GM06990 (cell line): ENCODE data around the gene GALNT4.

Experiments
- DNase-seq: peaks from one replicate; pipeline ENCODE4 v3.0.0-alpha.2; 2011; ENCODE audit not compliant: insufficient read length; ENCODE audit errors: extremely low read depth
- H3K27me3 ChIP-seq: replicated peaks from 2 replicates; pipeline ENCODE4 v1.6.0; 2011; ENCODE audit warnings: low read length; ENCODE audit not compliant: control insufficient read depth, insufficient read depth
- H3K36me3 ChIP-seq: 2 replicates; pipeline ENCODE4 v1.5.1; 2011; ENCODE audit warnings: low read length; ENCODE audit not compliant: control insufficient read depth, insufficient read depth
- H3K4me3 ChIP-seq: replicated peaks from 2 replicates; pipeline ENCODE4 v1.5.1; 2011; ENCODE audit warnings: low read depth, mild to moderate bottlenecking, control low read depth, low read length
- TF ChIP-seq, protein P1 (sequence below): IDR thresholded peaks from 2 replicates; pipeline ENCODE4 v1.5.1; 2011; ENCODE audit warnings: low read length, control low read depth, mild to moderate bottlenecking, inconsistent platforms; ENCODE audit not compliant: insufficient read depth, poor library complexity, severe bottlenecking

GALNT4 gene

DNA sequence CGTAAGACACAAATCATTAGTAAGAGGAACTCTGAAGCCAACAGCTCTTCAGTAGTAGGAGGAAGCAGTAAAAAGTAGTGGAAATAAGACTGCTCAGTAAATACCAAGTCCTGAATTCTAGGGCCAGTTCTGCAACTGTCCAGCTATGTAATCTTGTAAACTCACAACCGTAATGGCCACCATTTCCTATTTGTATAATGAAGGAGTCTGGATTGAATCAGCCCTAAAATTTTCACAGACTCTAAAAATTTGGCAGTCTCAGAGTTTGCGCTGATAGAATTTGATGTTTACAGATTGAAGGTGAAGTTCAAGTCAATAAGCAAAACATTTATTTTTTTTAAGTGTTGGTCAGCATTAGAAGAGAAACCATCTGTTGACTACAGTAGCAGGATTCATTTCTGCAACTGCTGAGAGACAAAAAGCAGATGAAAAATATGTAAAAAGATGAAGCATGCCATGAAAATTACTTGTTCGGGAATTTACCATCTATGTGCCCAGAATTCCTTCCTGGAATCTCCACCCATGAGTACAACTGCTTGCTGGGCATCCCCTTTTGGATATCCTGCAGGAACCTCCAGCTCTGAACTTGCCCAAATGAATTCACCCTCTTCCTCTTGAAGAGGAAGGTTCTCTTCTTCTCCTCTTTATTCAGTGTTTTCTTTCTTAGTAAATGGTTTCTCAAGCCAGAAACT lies 47.5 kb downstream of the GALNT4 start:
- no peak for DNase-seq
- Histone ChIP-seq H3K4me3 (no peak overlapping the region), H3K27me3 (no peaks in the 10 kb centered on the region), H3K36me3 (no peaks in the 10 kb centered on the region)
- TF ChIP-seq, protein P1, sequence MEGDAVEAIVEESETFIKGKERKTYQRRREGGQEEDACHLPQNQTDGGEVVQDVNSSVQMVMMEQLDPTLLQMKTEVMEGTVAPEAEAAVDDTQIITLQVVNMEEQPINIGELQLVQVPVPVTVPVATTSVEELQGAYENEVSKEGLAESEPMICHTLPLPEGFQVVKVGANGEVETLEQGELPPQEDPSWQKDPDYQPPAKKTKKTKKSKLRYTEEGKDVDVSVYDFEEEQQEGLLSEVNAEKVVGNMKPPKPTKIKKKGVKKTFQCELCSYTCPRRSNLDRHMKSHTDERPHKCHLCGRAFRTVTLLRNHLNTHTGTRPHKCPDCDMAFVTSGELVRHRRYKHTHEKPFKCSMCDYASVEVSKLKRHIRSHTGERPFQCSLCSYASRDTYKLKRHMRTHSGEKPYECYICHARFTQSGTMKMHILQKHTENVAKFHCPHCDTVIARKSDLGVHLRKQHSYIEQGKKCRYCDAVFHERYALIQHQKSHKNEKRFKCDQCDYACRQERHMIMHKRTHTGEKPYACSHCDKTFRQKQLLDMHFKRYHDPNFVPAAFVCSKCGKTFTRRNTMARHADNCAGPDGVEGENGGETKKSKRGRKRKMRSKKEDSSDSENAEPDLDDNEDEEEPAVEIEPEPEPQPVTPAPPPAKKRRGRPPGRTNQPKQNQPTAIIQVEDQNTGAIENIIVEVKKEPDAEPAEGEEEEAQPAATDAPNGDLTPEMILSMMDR, result no peak

GRCh38 chr12:89476232-89476631 lies 48.4 kb downstream of the GALNT4 start:
- no peaks in the 10 kb centered on the region for H3K36me3 ChIP-seq
- no peak overlapping the region for H3K4me3 ChIP-seq
- no peaks in the 10 kb centered on the region for H3K27me3 ChIP-seq
- DNase-seq, result no peak
- TF ChIP-seq, protein P1, result no peak

DNA sequence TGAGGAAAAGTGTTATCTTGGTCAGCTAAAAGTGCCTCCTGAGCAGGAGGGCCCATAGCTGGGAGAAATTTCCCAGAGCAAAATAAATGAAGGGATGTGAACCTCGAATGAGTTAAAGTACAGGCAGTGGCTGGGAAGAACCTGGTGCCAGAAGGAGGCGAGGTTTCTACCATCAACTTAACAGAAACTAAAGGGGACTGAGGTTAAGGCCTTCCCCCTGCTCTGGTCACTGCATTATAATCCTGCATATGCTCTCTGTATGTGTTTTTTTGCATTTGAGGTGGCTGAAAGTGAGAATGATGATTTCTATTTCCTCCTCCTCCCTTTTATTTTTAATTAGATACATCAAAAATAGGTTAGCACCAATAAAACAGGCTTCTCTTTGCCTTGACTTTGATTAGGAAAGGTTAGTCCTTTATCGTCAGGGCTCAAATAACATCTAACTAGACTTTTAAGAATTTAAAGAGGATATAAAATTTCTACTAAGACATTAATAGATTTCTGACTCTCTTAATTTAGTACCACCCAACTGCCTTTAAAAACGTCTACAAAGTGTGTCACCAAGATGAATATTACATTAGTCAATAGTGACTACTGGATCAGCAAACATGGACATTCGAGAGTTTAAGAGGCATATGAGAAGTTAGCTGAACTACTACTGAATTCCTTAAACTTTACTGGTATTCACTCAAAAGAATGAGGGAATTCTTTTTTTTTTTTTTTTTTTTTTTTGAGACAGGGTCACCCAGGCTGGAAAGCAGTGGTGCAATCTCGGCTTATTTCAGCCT lies 49.2 kb downstream of the GALNT4 start:
- H3K4me3 ChIP-seq, result no peak overlapping the region
- TF ChIP-seq, protein P1, result no peak
- no peaks in the 10 kb centered on the region for H3K27me3 ChIP-seq
- DNase-seq, result no peak
- no peaks in the 10 kb centered on the region for H3K36me3 ChIP-seq

GRCh38 chr12:89474615-89475014 lies 50.0 kb downstream of the GALNT4 start:
- Histone ChIP-seq H3K27me3 (no peaks in the 10 kb centered on the region), H3K4me3 (no peak overlapping the region), H3K36me3 (no peaks in the 10 kb centered on the region)
- TF ChIP-seq, protein P1, result no peak
- DNase-seq, result no peak
